HG03139 (cell line): ENCODE measurements around the gene TENM4.

Source experiments
- ATAC-seq: cut with Tn5 transposase; IDR thresholded peaks from one replicate; pipeline ENCODE4 v1.9.1; 2021; ENCODE audit not compliant: unreplicated experiment

Gene TENM4

DNA sequence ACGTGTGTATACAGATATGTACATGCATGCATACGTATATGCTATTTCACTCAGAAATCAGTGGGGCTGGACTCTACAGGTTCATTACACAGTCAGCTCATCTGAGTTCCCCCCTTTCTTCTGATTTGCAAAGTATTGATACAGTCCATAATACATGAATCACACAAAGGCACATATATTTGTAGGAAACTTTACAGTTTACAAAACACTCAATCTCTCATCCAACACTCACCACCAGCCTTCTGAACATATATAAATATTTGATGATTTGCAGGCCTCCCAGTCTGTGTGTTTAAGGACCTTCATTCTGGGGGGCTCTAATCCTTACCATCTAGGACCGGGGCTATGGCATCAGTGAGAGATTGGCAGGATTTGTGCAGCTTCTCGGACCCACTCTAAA, 293.8 kb downstream of the TENM4 start:
- ATAC-seq, result no peak

DNA sequence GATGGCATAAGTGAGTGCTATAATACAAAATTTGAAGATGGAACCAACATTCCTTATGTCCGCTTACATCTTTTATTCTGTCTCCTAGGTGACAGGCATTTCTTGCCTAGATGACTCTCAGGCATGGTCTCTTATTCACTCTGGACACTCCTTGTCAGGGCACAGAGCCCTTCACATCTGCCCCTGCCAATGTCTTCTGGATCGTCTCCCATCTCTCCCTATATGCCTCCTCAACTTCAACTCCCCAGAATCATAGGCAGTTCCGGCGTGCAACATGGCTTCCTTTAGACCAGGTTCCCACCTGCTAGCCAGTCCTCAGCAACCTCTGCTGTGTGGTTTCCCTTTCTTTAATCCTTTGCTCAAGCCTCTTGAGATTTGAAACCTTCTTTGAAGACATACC, 300.9 kb downstream of the TENM4 start:
- ATAC-seq, result no peak

DNA sequence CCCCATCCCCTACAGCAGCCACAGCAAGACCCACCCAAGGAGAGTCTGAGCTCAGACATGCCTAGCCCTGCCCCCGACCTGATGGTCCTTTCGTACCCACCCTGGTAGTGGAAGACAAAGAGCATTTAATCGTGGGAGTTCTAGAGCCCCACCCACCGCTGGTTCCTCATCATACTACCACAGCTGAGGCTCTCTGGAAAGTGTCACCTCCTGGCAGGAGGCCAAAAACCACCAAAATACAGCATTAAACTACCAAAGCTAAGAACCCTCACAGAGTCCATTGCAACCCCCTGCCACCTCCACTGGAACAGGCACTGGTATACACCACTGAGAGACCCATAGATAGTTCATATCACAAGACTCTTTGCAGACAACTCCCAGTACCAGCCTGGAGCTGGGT, 311.1 kb downstream of the TENM4 start:
- no peak for ATAC-seq

DNA sequence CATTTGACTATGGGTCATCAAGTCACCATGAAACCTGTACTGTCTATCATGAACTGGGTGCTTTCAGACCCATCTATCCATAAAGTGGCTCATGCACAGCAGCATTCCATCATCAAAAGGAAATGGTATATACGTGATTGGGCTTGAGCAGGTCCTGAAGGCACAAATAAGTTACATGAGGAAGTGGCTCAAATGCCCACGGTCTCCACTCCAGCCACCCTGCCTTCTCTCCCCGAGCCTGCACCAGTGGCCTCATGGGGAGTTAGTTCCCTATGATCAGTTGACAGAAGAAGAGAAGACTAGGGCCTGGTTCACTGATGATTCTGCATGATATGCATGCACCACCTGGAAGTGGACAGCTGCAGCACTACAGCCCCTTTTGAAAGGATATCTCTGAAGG, 312.5 kb downstream of the TENM4 start:
- no peak for ATAC-seq

DNA sequence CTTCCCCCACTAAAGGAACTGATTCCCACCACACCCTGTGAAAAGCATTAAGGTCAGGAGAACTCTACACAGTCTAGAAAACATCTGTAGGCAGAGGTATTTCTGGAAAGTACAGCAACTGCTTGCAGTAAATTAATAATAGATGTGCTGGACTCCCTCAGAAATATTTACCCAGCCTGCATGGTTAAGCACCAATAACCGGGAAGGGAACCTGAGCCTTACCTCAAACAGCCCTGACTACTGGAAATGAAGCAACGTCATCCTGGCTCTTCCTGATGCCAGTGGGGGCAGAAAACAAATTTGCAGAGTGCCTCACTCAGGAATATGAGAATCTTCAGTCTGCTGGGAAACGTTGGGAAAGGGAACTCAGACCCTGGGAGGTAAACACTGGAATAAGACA, 318.1 kb downstream of the TENM4 start:
- ATAC-seq, result no peak

DNA sequence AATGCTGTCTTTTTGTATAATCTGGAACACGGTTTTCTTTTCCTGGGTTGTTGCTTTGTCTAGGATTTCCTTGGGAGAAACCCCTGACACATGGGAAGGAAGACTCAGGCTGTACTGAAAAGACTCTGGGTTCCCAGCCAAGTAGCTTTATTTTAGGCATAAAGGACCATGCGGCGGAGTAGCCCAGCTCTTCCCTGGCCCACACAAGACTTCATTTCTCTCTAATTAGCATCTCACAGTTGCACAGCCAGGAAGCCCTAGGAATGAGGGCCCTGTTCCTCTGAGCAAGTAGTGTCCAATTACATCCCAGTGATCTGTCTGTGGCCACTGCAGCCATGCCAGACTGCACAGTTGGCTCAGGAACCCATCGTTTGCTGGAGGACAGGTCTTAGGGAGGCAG, 319.5 kb downstream of the TENM4 start:
- ATAC-seq, result no peak

DNA sequence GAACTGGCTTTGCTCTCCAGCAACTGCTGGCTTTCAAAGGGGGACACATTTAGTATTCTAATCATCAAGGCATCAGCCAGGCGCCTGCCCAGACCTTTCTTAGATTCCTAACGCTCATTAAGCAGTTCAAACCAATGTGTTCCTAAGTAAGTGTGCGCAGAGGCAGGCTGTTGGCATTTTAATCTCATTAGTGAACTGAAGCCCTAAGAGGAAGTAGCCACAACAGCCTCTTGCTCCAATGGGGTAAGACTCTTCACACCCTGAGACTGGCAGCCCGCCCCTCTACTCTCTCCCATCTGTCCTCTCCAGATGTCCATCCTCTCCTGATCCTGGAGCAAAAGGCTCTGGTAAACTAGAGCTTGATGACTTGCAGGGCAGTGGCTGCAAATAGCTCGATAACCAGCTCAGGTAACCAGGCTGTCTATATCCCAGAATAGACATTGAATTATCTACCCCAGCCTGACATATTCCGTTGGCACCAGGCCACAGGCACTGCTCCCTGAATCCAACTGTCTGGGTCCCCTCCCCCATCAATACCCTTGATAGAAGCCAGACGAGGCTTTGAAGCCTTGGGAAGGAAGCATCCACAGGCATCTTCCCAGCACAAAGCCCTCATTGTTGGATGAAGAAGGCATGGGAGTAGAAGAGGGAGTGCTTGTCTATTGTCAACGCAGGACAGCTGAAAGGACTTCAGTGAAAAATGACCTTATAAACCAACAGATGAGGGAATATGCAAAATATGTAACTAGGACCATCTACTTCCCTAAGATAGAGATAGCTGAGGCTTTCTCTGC, 321.1 kb downstream of the TENM4 start:
- no peak for ATAC-seq

DNA sequence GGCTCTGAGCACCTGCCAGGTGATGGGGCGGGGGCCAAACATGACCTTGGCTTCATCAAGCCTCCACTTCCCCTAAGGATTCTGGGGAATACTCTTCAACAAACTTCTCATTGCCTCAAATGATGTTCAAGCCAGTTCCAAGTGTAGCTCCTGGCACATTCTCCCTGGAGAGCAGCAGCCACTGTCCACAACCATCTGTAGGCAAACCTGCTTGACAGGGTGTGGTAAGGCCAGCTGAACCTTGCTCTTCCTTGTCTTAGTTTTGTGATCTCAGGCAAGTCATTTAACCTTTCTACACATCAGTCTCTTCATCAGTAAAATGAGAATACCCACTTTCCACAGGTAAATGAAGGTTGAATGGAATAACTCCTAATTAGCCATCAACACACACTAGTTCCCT, 323.3 kb downstream of the TENM4 start:
- no peak for ATAC-seq

DNA sequence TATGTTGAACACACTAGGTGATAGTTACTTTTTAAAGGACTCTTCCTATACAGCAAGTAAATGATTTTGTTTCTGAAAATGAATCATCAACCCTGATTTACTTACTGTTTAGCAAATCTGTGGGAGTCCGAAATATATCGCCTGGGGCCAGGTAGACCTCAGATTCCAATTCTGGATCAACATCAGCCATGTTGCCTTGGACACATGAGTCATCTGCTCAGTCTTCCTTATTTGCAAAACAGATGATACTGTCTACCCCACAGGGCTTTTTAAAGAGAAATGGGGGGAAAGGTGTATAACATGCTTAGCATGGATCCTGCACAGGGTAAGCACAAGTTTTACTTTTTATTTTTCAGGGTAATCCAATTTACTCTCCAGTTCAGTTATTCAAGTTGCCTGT, 324.2 kb downstream of the TENM4 start:
- no peak for ATAC-seq

DNA sequence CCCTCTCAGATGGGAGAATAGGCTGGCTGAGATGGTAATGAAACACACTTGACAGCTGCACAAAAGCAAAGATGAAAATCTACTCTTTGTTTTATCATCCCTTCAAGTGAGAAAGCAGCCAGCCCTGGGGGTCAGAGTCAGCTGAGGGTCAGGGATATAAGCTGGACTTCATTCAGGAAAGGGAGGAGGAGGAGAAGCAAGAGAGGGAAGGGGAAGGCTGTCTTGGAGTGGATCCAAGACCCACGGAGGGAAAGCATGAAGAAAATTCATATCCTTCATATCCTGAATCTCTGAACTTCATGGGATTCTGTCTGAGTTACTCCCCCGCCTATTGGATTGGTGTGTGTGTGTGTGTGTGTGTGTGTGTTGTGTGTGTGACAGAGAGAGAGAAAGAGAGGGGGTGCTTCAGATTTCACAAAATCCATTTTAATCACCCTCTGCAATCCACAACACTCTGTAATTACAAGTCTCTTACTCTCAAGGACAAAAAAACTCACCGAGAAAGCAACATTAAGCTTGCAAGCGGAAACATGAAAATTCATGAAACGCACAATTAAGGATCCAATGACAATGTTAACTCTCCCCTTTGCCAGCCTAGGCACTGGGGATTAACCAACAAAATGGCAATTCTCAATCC, 327.7 kb downstream of the TENM4 start:
- ATAC-seq, result no peak

DNA sequence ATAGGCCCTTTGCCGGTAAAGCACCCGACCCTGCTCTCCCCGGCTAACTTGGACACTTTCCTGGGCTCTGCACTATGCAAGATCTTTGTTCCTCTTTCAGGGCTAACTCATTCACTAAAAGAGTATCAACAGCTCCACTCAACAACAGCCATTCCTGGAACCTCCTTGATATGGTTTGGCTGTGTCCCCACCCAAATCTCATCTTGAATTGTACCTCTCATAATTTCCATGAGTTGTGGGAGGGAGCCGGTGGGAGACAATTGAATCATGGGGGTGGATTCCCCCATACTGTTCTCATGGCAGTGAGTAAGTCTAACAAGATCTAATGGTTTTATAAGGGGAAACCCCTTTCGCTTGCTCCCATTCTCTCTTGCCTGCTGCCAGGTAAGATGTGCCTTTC, 330.0 kb downstream of the TENM4 start:
- no peak for ATAC-seq

DNA sequence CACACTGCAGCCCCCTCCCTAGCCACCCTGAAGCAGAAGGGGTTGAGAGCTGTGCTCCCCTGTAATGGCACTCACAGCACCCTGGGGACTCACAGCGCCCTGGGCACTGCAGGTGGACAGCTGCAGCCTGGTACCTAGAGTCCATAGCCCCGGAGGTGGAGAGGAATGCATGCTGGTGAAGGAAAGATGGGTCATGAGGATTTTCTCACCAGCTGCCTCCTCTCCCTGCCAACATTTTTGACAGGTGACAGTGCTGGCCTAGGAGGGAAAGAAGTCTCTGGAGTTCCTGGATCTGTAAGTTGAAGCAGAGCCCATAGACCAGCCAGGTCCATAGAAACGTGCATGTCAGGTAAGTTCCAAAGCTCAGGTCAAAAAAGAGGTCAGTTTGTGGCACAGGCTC, 330.5 kb downstream of the TENM4 start:
- no peak for ATAC-seq

DNA sequence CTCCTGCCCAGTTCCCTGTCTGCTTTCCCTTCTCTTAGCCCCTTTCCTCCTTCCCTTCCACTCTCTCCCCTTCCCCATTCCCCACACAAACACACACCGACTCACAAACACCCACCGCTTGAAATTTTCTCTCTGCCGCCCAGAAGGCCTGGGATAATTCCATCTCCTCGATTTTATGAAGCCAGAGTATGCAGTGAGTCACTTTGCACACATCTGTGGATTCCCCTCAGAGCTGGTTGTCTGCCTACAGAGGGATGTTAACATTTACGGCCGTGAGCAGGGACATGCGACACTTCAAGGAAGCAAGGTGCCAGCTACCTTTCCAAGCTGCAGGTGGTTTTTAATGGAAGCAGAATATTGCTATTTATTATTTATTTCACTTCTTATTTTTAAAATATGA, 332.0 kb downstream of the TENM4 start:
- ATAC-seq, result no peak

DNA sequence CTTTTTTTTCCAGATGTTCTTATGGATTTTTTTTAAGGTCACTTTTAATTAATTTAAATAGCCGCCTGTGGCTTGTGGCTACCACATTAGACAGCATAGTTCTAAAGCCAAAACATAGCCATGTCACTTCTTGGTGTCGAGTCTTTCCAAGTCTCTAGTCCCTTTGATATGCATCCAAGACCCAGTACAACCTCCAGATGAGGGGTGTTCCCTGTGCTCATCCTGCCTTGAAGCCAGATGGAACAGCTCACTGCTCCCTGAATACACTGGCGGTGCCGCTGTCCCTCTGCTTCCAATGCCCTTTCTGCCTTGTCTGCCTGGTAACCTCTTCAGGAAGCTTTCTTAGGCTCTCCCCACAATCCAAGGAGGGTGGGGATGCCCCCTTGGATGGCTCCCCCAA, 338.0 kb downstream of the TENM4 start:
- no peak for ATAC-seq

DNA sequence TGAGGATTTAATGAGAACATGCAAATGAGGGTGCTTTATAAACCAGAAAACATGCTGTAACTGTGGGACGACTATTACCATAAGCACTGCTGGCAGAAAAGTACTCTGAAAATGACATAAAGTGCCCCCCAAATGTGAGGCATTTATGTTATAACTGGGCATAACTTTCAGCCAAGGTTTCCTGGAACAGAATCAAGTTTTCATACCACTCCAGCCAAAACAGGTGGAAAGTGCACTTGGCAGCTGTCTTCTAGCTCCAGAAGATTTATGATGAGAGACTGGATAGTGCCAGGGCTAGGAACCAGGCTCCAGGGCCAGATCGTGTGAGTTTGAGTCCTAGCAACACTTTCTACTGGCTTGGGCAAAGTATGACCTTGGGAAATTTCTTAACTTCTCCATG, 339.2 kb downstream of the TENM4 start:
- ATAC-seq, result no peak

DNA sequence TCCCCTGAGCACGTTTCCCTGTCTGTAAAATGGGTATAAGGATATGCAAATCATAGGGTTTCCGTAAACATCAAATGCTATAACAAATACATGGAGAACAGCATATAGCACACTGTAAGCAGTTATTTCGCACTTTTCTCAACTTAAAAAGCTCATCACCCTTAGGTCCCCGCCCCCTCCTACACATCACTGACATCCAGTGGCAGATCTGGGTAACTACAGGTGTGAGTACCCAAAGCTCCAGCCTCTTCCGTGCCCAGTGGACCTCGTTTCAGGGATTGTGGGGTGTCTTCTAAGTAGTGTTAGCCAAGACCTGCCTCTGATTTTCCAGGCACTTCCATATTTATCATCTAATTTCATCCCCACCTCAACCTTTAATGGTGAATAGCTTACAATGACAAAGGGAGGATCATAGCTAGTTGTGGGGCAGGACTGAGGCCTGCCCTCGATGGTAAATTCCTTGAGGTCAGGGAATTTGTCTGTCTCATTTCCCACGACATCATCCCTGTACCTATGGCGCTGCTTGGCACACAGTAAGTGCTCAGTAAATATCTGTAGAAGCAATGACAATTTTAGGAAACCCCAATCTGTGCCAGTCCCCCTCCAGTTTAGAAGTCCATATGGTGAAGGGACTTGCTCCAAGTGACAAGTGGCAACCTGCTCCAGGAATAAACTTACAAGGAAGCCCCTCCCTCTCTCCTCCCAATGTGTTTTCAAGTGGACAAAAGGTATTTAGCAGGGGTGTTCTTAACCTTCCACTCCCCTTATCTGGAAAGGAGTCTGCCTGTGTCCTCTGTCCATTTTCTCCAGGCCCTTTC, 340.5 kb downstream of the TENM4 start:
- peak; percentile 94 for ATAC-seq

DNA sequence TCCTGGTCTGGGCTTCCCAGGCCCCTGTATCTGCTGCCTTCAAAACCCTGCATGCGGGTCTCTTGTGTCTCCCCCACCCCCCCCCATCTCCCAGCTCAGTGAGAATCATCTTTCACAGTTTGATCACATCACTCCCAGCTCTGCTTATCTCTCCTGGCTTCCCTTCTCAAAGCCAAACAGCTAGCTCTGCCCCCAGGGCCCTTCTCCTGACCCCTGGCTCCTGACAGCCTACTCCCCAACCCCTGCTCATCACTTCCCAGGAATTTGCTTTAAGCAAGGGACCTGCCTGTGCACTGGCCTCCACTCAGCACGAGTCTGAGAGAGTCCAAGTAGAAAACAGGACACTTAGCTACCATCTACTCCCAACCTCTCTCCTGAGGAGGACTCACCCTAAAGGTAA, 342.7 kb downstream of the TENM4 start:
- ATAC-seq, result no peak

DNA sequence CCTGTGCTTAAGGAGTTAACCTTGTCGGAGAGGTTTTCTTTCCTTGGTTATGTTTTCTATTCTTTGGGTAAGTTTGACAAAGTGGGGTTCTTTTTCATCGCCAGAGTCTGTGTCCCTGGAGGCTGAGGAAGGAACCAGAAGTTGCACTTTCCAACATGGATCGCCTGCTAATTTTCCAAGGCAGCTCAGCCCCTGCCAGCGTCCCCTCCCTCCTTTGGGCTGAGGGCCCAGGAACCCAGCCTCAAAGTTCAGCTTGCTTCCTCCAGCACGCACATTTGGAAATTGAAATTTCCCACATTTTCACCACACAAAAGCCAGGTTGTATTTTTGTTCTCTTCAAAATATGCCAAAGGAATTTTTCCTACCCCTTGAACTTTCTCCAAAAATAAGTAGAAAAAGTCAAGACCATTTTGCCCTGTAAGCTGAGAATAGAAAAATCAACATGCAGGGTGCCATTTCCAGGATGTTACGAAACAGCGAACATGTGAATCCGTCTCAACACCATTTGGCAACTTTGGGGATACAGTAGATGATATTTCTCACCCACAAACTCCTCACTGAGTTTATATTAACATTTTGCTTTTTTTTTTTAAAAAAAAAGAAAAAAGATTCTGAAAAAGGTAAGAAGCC, 343.5 kb downstream of the TENM4 start:
- no peak for ATAC-seq

DNA sequence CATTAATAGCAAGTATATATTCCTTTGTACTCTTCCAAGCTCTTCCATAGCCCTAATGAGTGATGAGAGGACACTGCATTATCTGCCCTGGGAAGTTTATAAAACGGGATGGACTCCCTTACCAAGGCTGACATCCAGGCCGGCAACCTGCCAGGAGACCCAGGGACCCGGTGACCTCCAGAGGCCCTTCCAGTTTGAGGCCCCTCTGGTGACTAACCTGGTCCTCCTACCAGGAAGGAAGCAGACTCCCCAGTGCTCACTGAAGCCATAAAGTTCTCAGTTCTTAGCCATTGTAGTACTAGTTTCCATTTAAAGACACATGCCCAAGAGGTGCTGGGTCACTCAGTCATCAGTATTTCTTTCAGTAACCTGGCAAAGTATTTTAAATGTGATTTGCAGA, 345.4 kb downstream of the TENM4 start:
- no peak for ATAC-seq

DNA sequence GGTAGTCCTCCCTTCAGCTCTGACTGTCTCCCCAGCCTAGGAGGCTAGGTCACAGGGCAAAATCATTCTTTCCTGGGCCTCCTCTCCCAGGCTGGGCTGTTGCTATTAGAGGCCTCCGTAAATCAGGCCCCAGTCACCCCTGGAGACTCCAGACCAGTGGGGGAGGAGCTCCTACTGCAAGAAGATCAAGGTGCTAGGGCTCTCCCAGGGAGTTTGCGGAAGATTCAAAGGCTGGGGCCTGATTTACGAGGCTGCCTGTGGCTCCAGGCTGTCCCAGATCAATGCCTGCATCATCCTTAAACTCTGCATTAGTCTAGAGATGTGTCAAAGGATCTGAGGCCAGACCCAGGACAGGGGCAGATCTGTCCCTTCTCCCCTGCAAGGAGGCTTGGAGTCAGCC, 346.2 kb downstream of the TENM4 start:
- ATAC-seq, result no peak

DNA sequence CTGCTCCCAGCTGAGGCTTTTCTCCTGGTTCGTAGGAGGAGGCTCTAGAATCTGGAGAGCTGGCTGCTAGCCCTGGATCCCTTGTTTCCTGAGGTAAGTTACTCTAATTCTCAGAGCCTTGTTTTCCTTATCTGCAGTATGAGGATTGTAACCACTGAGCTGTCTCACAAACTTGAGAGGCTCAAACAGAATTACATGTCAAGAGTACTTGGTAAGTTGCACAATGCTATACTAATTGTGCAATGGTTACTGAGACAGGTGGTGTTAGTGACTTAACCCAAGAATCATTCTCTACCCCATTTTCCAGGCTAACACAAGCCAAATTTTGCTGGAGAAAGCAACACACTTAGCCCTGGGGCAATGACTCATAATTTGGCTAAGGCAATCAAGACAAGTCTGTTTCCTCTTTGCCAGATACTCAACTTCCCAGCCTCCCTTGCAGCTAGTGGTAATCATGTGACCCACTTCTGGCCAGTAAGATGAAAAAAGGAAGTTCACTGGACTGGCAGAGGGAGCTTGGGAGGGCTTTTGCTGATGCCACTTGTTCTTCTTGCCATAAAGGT, 348.0 kb downstream of the TENM4 start:
- ATAC-seq, result no peak
